K562 (cell line): Measurements from ENCODE around the gene SLC12A9. TPM values are rescaled to one million over a fixed set of nuclear protein-coding genes. Genes with fewer than 3 reads are reported as not detected.
A peak's percentile ranks its signal among the peaks of the same experiment; 100 is the strongest.

Source experiments
- BRCA1 ChIP-seq, 2 experiments: fragments of 450-650 bp in 1 of 2; sonication (generic) in 1 of 2; formaldehyde crosslinking in 1 of 2; IDR thresholded peaks; 2 replicates each; pipeline versions ENCODE4 v1.5.0 to v1.6.1; 2017 to 2020; ENCODE audit warnings: mild to moderate bottlenecking in 1 of 2, missing genetic modification reagents in 1 of 2
- DIDO1 ChIP-seq: fragments of 450-650 bp; IDR thresholded peaks from 2 replicates; pipeline ENCODE4 v1.6.1; 2016; ENCODE audit warnings: low read depth, missing biosample characterization, missing genetic modification characterization
- KLF1 ChIP-seq: fragments of 450-650 bp; IDR thresholded peaks from 2 replicates; pipeline ENCODE4 v1.6.1; 2016; ENCODE audit warnings: missing genetic modification characterization, missing compliant biosample characterization
- MBD2 ChIP-seq: sonication (generic); IDR thresholded peaks from 2 replicates; pipeline ENCODE4 v1.6.1; 2016; ENCODE audit warnings: low read depth, borderline replicate concordance
- NCOR1 ChIP-seq: fragments of 450-650 bp; IDR thresholded peaks from 2 replicates; pipeline ENCODE4 v1.6.1; 2016; ENCODE audit warnings: mild to moderate bottlenecking, moderate library complexity
- NFIC ChIP-seq: fragments of 450-650 bp; IDR thresholded peaks from 2 replicates; pipeline ENCODE4 v1.6.1; 2017; ENCODE audit warnings: mild to moderate bottlenecking, inconsistent platforms
- NR2F6 ChIP-seq: fragments of 450-650 bp; formaldehyde crosslinking; IDR thresholded peaks from 2 replicates; pipeline ENCODE4 v1.4.0; 2020; ENCODE audit warnings: mild to moderate bottlenecking
- POLR2H ChIP-seq: IDR thresholded peaks from 2 replicates; pipeline ENCODE4 v1.6.1; 2016; ENCODE audit warnings: missing genetic modification characterization, low read depth, mild to moderate bottlenecking, control low read depth, missing compliant biosample characterization, moderate library complexity
- SMAD3 ChIP-seq: fragments of 450-650 bp; formaldehyde crosslinking; conservative IDR thresholded peaks from 2 replicates; pipeline ENCODE4 v1.4.0; 2020; ENCODE audit warnings: mild to moderate bottlenecking
- SMARCA5 ChIP-seq: fragments of 450-650 bp; IDR thresholded peaks from 2 replicates; pipeline ENCODE4 v1.6.1; 2016
- TAL1 ChIP-seq: fragments of 450-650 bp; IDR thresholded peaks from 2 replicates; pipeline ENCODE4 v1.6.1; 2016; ENCODE audit warnings: mild to moderate bottlenecking
- U2AF1 ChIP-seq: fragments of 200-400 bp; formaldehyde crosslinking; optimal IDR thresholded peaks from 2 replicates; pipeline ENCODE3; 2017; ENCODE audit warnings: mild to moderate bottlenecking, low read depth, low read length, moderate library complexity
- ZNF217 ChIP-seq: sonication (generic); formaldehyde crosslinking; IDR thresholded peaks from 2 replicates; pipeline ENCODE4 v1.8.0; 2022; ENCODE audit warnings: mild to moderate bottlenecking, missing genetic modification reagents
- ZNF778 ChIP-seq: fragments of 450-650 bp; formaldehyde crosslinking; IDR thresholded peaks from 2 replicates; pipeline ENCODE4 v1.4.0; 2020; ENCODE audit warnings: mild to moderate bottlenecking, moderate library complexity
- polyA plus RNA-seq, 8 experiments: library from polyadenylated mRNA; depleted of rRNA in 4 of 8; stranded (reverse) in 5 of 8; unstranded in 3 of 8; fragments of >200 nt; fragmentation: Nextera tagmentation in 2 of 8; fragmentation: Illumina TruSeq in 1 of 8; extraction: Ambion mirVana in 2 of 8; extraction: Trizol in 1 of 8; gene quantifications; 2 replicates each; pipeline versions ENCODE4 v1.2.1 to v1.2.3, GENCODE V29; 2011 to 2014; ENCODE audit warnings: inconsistent platforms in 1 of 8, missing spikeins in 1 of 8
- total RNA-seq, 7 experiments: library from RNA; depleted of rRNA in 6 of 7; stranded (reverse); fragments of >200 nt in 6 of 7; fragmentation: Illumina TruSeq in 2 of 7; extraction: Trizol in 2 of 7; gene quantifications; 2 replicates each; pipeline versions ENCODE4 v1.2.1 to v1.2.3, GENCODE V29; 2011 to 2021; ENCODE audit warnings: low replicate concordance in 1 of 7
- TF ChIP-seq, protein P1 (sequence below): fragments of 450-650 bp; formaldehyde crosslinking; IDR thresholded peaks from 2 replicates; pipeline ENCODE4 v1.4.0; 2020; ENCODE audit warnings: mild to moderate bottlenecking, mixed read lengths
- TF ChIP-seq, protein P2 (sequence below): IDR thresholded peaks from 2 replicates; pipeline ENCODE4 v1.6.1; 2011; ENCODE audit not compliant: insufficient read length; ENCODE audit errors: extremely low read depth
- TF ChIP-seq, protein P3 (sequence below): fragments of 450-650 bp; formaldehyde crosslinking; IDR thresholded peaks from 2 replicates; pipeline ENCODE4 v1.4.0; 2020; ENCODE audit warnings: mild to moderate bottlenecking, moderate library complexity
- TF ChIP-seq, protein P4 (sequence below): fragments of 250-450 bp; sonication (Bioruptor Pico); IDR thresholded peaks from 2 replicates; pipeline ENCODE4 v1.4.0; 2020; ENCODE audit warnings: mild to moderate bottlenecking
- TF ChIP-seq, protein P5 (sequence below): fragments of 250-450 bp; sonication (Bioruptor Pico); IDR thresholded peaks from 2 replicates; pipeline ENCODE4 v1.4.0; 2020; ENCODE audit warnings: mild to moderate bottlenecking, moderate library complexity
- TF ChIP-seq, protein P6 (sequence below): fragments of 450-650 bp; formaldehyde crosslinking; conservative IDR thresholded peaks from 2 replicates; pipeline ENCODE4 v1.4.0; 2022; ENCODE audit warnings: mild to moderate bottlenecking, missing genetic modification characterization

SLC12A9 gene
- total and polyA plus RNA-seq, 9 of the 15 experiments (the other 6 are each of a cell fraction or from before 2014, with no cell fraction given), result 0.06 to 20.2 (median 10.7) TPM

DNA sequence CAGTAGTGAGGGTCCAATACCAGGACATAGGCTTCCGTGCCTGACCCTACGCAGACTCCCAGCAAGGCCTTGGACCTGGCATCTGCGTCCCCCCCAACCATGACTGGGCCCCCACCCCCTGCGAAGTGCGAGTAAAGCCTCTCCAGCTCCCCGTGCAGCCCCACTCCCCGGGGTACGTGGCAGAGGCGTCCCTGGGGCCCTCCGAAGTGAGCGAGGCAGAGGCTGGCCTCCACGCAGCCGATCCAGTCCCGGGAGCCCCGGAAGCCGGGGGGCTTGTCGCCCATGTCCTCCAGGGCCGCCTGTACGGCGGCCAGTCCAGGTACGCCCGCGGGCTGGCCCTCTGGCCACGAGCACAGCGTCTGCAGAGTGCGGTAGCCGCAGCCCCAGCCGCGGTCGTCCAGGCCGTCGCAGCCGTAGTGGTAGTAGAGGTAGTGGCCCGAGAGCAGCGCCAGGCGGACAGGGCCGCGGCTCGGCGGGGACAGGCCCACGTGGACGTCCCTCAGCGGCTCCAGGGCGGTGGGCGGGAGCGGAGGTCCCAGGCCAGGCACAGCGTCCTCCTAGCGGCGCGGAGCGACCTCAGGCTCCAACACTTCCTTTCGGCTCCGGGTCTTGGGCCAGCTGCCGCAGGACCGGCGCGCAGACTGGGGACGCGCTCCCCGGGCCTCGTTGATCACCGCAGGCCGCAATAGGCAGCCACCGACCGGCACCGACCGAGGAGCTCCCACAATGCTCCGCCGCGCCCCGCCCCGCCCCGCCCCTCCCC, 36.7 kb downstream of the SLC12A9 start, which contains the start of gene UFSP1 (continued):
- TF ChIP-seq, protein P1, sequence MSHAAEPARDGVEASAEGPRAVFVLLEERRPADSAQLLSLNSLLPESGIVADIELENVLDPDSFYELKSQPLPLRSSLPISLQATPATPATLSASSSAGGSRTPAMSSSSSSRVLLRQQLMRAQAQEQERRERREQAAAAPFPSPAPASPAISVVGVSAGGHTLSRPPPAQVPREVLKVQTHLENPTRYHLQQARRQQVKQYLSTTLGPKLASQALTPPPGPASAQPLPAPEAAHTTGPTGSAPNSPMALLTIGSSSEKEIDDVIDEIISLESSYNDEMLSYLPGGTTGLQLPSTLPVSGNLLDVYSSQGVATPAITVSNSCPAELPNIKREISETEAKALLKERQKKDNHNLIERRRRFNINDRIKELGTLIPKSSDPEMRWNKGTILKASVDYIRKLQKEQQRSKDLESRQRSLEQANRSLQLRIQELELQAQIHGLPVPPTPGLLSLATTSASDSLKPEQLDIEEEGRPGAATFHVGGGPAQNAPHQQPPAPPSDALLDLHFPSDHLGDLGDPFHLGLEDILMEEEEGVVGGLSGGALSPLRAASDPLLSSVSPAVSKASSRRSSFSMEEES (CRISPR knock-in tag), result no peak
- peak; percentile 84 for TF ChIP-seq U2AF1
- TF ChIP-seq NCOR1, result no peak
- no peak for TF ChIP-seq TAL1
- TF ChIP-seq, protein P2, sequence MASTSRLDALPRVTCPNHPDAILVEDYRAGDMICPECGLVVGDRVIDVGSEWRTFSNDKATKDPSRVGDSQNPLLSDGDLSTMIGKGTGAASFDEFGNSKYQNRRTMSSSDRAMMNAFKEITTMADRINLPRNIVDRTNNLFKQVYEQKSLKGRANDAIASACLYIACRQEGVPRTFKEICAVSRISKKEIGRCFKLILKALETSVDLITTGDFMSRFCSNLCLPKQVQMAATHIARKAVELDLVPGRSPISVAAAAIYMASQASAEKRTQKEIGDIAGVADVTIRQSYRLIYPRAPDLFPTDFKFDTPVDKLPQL, result no peak
- TF ChIP-seq, protein P3, sequence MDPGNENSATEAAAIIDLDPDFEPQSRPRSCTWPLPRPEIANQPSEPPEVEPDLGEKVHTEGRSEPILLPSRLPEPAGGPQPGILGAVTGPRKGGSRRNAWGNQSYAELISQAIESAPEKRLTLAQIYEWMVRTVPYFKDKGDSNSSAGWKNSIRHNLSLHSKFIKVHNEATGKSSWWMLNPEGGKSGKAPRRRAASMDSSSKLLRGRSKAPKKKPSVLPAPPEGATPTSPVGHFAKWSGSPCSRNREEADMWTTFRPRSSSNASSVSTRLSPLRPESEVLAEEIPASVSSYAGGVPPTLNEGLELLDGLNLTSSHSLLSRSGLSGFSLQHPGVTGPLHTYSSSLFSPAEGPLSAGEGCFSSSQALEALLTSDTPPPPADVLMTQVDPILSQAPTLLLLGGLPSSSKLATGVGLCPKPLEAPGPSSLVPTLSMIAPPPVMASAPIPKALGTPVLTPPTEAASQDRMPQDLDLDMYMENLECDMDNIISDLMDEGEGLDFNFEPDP (CRISPR knock-in tag), result no peak
- TF ChIP-seq, protein P4, sequence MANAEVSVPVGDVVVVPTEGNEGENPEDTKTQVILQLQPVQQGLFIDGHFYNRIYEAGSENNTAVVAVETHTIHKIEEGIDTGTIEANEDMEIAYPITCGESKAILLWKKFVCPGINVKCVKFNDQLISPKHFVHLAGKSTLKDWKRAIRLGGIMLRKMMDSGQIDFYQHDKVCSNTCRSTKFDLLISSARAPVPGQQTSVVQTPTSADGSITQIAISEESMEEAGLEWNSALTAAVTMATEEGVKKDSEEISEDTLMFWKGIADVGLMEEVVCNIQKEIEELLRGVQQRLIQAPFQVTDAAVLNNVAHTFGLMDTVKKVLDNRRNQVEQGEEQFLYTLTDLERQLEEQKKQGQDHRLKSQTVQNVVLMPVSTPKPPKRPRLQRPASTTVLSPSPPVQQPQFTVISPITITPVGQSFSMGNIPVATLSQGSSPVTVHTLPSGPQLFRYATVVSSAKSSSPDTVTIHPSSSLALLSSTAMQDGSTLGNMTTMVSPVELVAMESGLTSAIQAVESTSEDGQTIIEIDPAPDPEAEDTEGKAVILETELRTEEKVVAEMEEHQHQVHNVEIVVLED, result no peak
- no peak for TF ChIP-seq SMAD3 (CRISPR knock-in tag)
- TF ChIP-seq, protein P5, sequence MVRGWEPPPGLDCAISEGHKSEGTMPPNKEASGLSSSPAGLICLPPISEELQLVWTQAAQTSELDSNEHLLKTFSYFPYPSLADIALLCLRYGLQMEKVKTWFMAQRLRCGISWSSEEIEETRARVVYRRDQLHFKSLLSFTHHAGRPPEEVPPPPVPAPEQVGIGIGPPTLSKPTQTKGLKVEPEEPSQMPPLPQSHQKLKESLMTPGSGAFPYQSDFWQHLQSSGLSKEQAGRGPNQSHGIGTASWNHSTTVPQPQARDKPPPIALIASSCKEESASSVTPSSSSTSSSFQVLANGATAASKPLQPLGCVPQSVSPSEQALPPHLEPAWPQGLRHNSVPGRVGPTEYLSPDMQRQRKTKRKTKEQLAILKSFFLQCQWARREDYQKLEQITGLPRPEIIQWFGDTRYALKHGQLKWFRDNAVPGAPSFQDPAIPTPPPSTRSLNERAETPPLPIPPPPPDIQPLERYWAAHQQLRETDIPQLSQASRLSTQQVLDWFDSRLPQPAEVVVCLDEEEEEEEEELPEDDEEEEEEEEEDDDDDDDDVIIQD (CRISPR knock-in tag), result no peak
- TF ChIP-seq KLF1, result peak; percentile 46; the same call in 1 of the 2 replicates
- TF ChIP-seq ZNF217 (CRISPR knock-in tag), result no peak
- TF ChIP-seq, protein P6, sequence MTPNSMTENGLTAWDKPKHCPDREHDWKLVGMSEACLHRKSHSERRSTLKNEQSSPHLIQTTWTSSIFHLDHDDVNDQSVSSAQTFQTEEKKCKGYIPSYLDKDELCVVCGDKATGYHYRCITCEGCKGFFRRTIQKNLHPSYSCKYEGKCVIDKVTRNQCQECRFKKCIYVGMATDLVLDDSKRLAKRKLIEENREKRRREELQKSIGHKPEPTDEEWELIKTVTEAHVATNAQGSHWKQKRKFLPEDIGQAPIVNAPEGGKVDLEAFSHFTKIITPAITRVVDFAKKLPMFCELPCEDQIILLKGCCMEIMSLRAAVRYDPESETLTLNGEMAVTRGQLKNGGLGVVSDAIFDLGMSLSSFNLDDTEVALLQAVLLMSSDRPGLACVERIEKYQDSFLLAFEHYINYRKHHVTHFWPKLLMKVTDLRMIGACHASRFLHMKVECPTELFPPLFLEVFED (CRISPR knock-in tag), result no peak; the same call in 1 of the 2 replicates
- no peak for TF ChIP-seq ZNF778 (CRISPR knock-in tag)
- no peak; the same call in 1 of the 2 replicates for TF ChIP-seq NFIC
- TF ChIP-seq SMARCA5, result no peak
- no peak for TF ChIP-seq BRCA1 (IDR thresholded peaks at IDR 0.05)
- peak; percentile 83 for TF ChIP-seq BRCA1 (CRISPR knock-in tag; IDR thresholded peaks at IDR 0.05)
- no peak for TF ChIP-seq DIDO1 (tag)
- peak; percentile 45 for TF ChIP-seq POLR2H (tag)
- no peak; the same call in 1 of the 2 replicates for TF ChIP-seq MBD2
- TF ChIP-seq NR2F6, result no peak
